GM10248 (cell line): ENCODE data around the gene PBX3.

Source experiments
- CTCF ChIA-PET: fragments of 300-600 bp; sonication (Branson Sonifier 250); formaldehyde crosslinking; extraction: SDS; loops from one replicate; lab custom pipeline; 2021; ENCODE audit warnings: antibody characterized with exemption; lab: Yijun Ruan, JAX
- POLR2A ChIA-PET: fragments of 350-650 bp; sonication (Branson Sonifier 250); formaldehyde crosslinking; extraction: SDS; loops from one replicate; lab custom pipeline; 2020; ENCODE audit warnings: antibody characterized with exemption; lab: Yijun Ruan, JAX
- DNase-seq: peaks from one replicate; pipeline ENCODE4 v3.0.0; 2012; ENCODE audit errors: extremely low spot score
- CTCF ChIP-seq: IDR thresholded peaks from 2 replicates; pipeline ENCODE4 v1.5.1; 2012; ENCODE audit warnings: mild to moderate bottlenecking, low read depth; ENCODE audit errors: extremely low read depth, missing control alignments, control extremely low read depth

PBX3 gene

GRCh38 chr9:125747053-125747764 lies at the start of gene PBX3:
PBX3 (plus strand) TSS chr9:125747373.
- ChIA-PET CTCF (no interaction called here), POLR2A (no interaction called here)
- DNase-seq, result peak; percentile 75

GRCh38 chr9:125699870-125700269 lies 47.3 kb upstream of the PBX3 start:
- TF ChIP-seq CTCF, result no peak
- POLR2A ChIA-PET, result no interaction called here

More at GRCh38 chr9:125747053-125747764, at the start of gene PBX3:
- TF ChIP-seq CTCF, result no peak

GRCh38 chr9:125700791-125701190 lies 46.4 kb upstream of the PBX3 start:
- peak; percentile 71 for DNase-seq
- TF ChIP-seq CTCF, result no peak
- POLR2A ChIA-PET, result no interaction called here
- CTCF ChIA-PET, result interaction anchor here (0.9 to 1.2 kb wide), 4 partner anchors 14 to 65 kb away, joined by 3 to 4 read pairs (median 3); no protein-coding TSS in a partner anchor

More at GRCh38 chr9:125699870-125700269, 47.3 kb upstream of the PBX3 start:
- CTCF ChIA-PET, result no interaction called here
- no peak for DNase-seq

- peak; percentile 31 for DNase-seq
- CTCF ChIA-PET, result interaction anchor here (0.9 to 1.2 kb wide), 5 partner anchors 14 to 65 kb away, joined by 3 to 4 read pairs (median 3); no protein-coding TSS in a partner anchor
- no peak for TF ChIP-seq CTCF
- POLR2A ChIA-PET, result interaction anchor here (1.0 kb wide), 1 partner anchor 20 kb away, joined by 3 read pairs; no protein-coding TSS in a partner anchor
Observed at GRCh38 chr9:125701351-125701750, 45.8 kb upstream of the PBX3 start.

GRCh38 chr9:125703662-125704061 lies 43.5 kb upstream of the PBX3 start:
- ChIA-PET CTCF (interaction anchor here (1.0 to 2.5 kb wide), 6 partner anchors 16 to 145 kb away, joined by 3 to 9 read pairs (median 4); no protein-coding TSS in a partner anchor), POLR2A (no interaction called here)

More at GRCh38 chr9:125703662-125704061, 43.5 kb upstream of the PBX3 start:
- no peak for TF ChIP-seq CTCF
- DNase-seq, result no peak
